Stimulated activated CD8-positive, alpha-beta memory T cell treated with anti-CD3 and anti-CD28 coated beads, Interleukin-7, amount 100 ng/mL, for 4 hours (primary cell): ENCODE measurements around the gene ALDH1B1.
"Not testable (repeated sequence)": the region's sequence is repeated elsewhere in the genome, so short reads cannot be mapped to it uniquely, and the experiment has no call there.

Experiments
- DNase-seq, 2 donors: peaks; one replicate each; pipeline ENCODE4 v3.0.0-alpha.2; 2020; ENCODE audit warnings: low read depth in 2 of 2

The ALDH1B1 gene

DNA sequence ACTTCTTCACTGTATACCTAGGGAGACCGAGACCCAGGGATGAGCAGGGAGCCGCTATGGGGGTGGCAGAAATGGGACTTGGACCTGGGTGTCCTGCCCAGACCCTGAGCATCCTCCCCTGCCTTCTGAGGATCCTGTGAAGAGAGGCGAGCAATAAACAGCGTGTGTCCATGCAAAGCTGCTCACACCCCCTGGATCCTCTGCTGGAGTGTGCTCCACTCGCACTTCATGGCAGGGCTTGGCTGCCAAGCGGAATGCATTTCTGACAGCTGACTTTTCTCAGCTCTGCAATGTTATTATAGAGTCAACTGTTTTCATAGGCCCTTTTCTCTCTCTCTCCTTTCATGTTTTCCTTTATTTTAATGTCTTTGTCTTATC, 31.0 kb upstream of the ALDH1B1 start:
- DNase-seq, result no peak

GRCh38 chr9:38362852-38363588, 29.5 kb upstream of the ALDH1B1 start:
- DNase-seq, result no peak

- no peak for DNase-seq
These were observed 28.9 kb upstream of the ALDH1B1 start for GRCh38 chr9:38363589-38363925.

- DNase-seq, result no peak
These were observed 24.6 kb upstream of the ALDH1B1 start for GRCh38 chr9:38367898-38368297.

- no peak for DNase-seq
These were observed 23.8 kb upstream of the ALDH1B1 start for GRCh38 chr9:38368731-38369130.

DNA sequence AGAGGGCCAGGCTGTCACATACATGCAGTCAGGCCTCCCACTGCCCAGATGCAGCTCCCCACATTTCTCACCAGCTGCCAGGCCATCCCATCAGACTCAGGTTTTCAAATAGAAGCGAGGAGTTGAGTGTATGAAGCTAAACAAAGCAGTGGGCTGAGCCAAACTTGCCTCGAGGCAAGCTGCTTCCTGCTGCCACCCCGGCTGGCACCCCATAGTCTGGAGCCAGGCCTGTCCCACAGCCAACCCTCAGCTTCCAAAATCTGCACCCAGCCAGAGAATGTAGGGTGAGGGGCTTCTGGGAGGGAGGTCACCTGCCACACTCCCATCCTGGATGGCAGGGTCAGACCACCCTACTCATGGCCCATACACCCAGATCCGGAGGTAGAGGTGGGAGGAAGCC, 22.3 kb upstream of the ALDH1B1 start:
- no peak for DNase-seq

GRCh38 chr9:38371495-38371894, 21.0 kb upstream of the ALDH1B1 start:
- no peak for DNase-seq

DNA sequence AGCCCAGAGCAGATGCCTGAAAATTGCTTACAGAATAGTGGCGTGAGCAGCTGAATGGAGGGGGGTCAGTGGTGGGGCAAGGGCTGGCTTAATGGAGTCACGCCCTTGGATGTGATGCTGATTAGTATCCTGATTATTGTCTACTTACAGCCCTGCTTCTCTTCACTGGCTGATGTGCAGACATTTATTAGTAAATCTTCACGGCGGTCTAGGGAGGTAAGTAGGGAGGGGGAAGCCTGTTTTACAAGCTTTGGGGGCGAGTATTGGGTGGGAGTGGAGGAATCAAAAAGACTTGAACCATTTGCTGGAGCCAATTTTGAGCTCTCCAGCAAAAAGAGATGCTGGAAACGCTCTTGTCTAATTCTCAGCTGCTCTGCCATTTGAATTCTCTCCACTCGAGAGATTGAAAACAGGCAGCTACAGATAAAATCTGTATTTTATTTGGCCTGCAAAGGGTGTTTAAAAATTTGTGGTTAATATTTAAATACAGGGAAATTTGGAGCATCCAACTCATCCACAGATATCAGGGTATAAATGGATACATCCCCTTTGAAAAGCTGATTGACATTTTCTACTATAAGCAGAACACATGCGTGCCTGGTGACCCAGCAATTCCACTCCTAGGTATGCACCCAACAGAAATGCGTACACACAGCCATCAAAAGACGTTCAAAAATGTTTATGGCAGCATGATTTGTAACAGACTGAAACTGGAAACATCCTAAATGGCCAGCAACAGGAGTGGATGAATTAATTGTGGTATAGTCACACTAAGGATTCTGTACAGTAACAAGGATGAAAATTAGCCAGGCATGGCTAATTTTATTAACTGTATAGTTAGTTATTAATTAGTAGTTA, 19.5 kb upstream of the ALDH1B1 start:
- no peak for DNase-seq

- no peak for DNase-seq
These were observed 18.8 kb upstream of the ALDH1B1 start for GRCh38 chr9:38373679-38374078.

GRCh38 chr9:38374847-38375571, 17.5 kb upstream of the ALDH1B1 start:
- DNase-seq, result no peak

DNA sequence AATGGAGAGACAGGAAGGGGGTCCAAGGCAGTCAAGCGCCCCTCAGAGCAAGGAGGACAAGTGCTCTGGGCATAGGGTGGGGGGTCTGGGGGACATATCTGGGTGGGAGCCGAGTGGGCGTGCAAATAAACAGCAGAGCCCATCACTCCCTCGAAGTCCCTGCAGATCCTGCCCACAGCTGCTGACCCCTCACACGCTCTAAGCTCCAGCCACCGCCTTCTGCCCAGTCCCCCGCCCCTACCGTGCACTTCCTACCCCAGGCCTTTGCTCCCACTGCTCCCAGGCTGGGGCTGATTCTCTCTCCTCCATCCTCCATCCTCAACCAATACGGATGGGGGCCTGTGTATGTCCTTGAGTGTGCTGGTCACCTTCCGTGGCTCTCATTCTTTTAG, 16.9 kb upstream of the ALDH1B1 start:
- DNase-seq, result no peak

DNA sequence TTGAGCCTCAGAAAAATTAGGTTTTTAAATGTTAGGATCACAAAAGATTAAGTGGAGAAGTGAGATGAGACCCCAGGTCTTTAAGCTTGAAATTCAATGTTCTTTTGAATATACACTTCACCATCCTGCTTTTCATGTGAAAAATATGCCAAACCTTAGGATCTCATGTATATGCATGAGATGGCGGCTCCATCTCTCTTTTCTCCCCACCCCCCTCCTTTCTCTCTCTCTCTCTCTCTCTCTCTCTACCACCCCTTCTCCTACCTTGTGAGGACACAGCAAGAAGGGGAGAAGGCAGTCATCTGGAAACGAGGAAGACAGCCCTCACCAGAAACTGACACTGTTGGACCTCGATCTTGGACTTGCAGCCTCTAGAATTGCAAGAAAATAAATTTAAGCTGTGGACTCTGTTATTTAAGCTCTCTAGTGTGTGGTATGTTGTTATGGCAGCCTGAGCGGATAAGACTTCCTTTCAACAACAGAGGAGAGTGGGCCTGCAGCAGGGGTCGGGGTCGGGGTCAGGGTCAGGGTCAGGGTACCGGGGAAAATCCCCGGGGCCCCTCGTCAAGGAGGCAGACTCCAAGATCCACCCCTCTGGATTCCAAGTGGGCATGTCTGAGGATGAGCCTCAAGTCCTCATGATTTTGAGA, 16.4 kb upstream of the ALDH1B1 start:
- DNase-seq, result no peak

- not testable (repeated sequence) for DNase-seq
These were observed 15.0 kb upstream of the ALDH1B1 start for GRCh38 chr9:38377336-38378083.

DNA sequence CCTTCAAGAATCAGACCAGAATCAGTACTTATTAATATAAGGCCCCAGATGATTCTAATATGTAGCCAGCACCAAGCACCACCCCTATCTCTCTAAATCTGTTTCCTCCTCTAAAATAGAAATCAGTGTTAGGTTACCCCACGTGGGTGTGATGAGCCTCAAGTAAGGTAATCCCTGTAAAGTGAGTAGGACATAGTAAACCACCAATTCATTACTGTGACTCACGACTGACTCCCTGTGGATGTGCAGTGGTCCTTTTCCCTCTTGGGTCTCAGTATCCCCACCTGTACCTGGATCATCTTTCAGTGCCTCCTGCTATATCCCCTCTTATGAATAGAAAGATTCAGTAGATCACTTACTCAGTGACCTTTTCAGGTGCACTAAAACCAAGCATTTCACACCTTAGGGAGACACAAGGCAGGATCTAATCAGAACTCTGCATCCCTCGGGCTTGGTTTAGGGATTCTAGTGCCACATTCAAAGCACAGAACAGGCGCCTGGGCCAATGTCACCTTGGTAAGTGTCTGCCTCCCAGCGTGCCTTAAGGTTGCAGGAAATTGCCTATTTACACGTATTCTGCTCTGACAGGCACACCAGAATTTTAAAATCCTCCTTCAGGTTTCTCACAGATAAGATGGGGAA, 12.2 kb upstream of the ALDH1B1 start:
- DNase-seq, result no peak

DNA sequence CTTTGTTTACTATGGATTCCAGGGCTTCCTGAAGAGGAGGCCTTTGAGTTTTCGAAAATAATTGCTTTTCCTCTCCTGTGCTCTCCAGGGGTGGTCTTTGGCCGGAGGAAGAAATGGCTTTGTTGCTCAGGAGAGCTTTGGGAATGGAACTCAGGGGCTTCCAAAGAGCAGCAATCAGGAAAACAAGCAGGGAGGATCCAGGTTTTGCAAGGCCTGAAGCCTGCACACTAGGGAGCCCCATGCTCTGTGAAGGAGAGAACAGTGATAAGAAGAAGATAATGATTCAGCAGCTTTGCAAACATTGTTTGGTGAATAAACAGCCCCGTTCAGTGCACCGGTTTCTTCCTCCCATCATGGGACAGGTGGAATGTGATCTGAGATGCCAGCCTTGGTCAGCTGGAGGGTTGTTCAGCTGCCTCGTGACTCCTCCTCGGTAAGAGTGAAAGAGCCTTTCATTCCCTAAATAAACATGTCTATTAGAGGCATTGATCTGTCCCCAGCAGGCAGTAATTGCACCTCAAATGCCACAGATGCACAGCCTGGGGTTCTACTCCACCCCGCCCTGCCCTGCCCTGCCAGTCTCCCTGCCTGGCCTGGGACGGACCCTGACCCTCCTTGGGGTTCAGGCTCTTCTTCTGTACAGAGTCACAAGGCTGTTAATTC, 11.5 kb upstream of the ALDH1B1 start:
- DNase-seq, result no peak

DNA sequence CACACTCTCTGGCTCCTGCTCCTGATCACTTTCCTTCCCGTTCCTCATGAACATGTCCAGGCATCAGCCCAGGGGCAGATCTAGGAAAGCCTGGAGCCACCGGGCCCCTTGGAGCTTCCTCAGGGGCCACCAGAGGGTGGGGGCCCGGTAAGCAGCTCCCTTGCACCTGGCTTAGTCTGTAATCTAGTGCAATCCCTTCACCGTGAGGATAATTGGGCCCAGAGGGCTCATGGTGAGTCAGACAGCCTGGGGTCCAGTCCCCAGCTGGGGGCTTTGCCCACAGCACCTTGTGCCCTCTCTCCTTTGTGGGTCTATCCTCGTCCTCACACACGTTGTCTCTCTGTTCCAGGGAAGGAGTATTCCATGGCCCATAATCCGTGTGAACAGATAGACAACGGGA, 10.4 kb upstream of the ALDH1B1 start:
- no peak for DNase-seq

- DNase-seq, result no peak
These were observed 7.3 kb upstream of the ALDH1B1 start for GRCh38 chr9:38384990-38385848.

GRCh38 chr9:38385896-38386295, 6.6 kb upstream of the ALDH1B1 start:
- DNase-seq, result no peak

GRCh38 chr9:38386319-38386895, 6.1 kb upstream of the ALDH1B1 start:
- no peak for DNase-seq
